Germinal center (tissue), 1 donor: ENCODE data around the gene AATK.

ENCODE experiments used
- DNase-seq: peaks from one replicate; pipeline ENCODE4 v3.0.0; 2012; ENCODE audit warnings: mixed read lengths, low spot score

Gene AATK

DNA sequence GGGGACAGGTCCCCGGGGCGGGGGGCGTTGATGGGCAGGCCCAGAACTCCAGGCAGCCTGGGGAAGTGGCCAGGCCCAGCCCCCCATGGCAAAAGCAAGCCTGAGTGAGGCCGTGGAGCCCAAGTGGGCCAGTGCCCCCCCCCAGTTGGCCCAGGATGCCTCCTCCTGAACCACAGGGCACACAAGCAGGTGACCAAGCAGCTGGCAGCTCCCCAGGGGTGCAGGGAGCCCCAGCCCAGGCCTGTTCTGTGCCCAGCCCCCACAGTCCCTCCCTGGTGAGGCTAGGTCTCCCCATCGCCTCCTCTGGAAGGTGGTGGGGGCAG is 38.9 kb downstream of the AATK start:
- DNase-seq: no peak

DNA sequence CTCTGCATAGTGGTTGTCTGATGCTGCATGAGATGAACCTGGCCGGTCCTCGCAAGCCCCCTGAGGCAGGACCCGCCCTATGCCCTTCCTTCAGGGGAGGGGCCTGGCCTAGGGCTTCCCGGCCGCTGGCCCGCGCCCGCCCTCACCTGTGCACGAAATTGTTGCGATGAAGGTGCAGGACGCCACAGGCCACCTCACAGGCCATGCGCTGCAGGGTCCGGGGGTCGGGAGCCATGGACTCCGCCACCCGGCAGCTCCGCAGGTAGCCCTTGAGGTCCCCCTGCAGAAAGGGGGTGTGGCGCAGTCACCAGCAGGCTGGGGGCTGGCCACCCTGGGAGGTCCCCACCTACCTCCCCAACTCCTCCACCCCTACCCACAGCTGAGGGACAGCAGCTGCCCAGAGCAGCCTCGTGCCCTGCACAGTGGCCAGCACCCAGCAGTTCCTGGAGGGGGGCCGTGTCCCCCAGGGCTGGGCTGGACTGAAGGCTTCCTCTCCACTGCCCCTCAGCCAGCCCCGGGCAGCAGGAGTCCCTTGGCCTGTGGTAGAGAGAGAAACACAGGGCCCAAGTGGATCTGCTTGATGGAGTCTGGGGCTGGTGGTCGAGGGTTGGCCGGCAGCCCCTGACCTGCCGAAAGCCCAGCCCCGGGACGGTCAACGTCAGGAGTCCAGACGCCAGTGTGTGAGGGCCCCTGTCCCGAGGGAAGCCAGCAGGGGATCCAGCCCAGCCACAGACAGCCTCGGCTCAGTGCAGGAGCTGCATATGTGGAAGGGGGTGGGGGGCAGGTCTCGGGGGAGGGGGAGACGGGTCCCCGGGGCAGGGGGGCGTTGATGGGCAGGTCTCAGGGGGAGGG is 39.5 kb downstream of the AATK start:
- DNase-seq: no peak

DNA sequence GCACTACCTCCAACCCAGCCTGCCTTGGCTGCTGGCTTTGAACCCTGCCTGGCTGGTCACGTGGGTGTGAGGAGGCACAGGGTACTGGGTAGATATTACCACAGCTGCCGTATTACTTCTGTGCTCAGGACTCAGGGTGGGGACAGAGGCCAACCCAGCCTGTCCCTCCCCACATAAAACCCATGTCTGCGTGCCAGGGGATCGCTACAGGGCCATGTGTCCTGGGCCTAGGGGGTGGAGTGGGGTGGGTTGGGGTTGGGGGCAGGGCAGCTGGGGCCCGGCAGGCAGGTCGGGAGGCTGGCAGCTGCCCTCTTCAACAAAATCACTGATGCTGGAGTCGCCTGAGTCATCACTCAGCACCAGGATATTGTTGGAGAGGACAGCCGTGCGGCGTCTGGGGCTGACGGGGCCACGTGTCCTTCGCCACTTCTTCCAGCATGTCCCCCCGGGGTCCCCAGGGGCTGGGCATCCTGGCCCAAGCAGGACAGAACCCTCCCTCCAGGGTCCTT is 40.4 kb downstream of the AATK start:
- no peak for DNase-seq

DNA sequence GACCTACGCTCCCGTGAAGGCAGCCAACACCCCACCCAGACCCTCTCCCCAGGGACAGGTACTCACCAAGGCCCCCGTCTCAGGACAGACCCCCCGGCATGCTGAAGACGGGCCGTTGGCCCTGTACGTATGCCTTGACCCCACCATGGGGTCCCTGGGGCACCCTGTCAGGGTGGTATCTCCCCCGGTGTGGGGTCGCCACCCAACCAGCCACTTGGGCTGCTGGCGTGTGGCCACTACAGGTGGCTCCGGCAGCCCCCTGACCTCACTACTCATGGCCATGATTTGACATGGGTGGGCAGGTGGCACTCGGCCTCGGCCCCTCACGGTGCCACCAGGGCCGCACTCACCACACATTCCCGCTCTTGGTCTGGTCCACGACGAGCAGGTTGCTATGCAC is 41.6 kb downstream of the AATK start:
- DNase-seq: no peak

DNA sequence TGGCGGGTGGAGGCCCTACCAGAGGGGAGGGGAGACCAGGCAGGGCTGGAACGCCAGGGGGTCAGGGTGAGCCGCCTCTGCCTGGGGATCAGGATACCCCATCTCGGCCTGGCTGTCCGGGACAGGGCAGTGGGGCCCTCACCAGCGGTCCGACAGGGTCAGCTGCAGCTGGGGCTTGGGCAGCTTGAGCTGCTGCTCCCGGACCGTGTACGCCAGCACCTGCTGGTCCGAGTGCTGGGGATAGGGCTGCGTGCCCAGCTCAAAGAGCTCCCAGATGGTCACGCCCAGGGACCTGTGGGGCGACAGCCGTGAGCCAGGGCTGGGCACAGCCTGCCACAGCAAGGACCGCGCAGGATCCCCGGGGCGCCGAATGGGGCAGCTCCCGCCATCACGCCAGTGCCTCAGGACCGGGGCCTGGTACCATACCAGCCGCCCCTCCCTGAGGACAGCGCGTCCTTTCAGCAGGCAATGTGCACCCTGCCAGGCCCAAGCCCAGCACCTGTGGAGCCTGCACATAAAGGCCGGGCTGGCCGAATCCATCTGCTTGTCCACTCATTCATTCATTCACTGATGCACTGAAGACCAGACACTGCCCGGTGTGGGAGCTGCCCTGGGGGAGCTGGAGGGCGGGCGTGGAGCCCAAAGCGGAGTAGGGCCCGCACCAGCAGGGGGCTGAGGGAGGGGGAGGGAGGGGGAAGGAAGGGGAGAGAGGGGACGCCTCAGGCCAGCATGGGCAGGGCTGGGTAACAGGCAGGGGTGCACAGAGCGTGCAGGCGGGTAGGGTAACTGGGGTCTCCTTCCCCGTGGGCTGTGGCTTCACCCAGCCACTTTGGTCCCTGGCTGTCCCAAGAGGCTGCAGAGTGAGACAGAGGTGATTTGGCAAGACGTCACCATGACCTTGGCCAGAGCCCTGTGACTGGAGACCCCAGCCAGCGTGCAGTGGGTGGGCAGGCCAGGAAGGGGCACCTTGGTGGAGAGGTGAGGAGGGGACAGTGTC is 42.7 kb downstream of the AATK start:
- DNase-seq: no peak

DNA sequence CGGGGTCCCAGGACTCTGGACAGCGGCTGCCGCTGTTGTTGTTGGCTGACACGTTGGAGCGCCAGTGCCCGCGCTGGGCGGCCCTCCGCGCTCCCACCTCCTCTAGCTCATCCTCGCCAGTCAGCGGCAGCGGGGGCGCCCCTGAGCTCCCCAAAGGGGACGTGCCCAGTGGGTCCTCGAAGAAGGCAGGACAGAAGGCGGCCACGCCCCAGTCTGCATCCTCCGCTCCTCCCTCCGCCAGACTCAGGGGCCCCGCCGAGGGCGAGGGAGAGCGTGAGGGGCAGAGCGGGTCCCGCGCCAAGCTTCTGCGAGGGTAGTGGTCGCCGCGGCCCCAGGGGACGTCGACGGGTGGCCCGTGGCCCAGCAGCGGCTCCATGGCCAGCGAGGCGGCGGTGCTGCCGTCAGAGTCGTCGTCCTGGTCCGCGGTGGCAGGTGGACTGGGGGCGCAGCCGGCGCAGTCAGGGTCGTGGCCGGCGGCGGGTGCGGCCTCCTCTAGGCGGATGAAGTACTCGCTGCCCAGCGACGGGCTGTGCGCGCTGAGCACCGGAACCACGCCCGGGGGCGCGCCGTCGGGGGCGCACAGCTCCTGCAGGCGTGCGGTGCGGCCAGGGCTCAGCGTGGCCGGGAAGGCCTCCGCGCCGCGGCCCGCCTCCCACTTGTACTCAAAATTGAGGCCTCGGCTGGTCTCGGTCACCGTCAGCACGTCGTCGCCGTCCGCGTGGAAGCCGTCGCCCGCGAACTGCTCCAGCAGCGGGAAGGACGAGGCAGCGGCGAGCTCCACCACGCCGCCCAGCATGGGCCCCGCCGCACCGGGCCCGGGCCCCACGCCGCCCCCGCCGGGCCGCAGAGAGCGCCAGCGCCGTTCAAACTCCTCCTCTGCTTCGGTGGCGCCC is 43.9 kb downstream of the AATK start:
- DNase-seq: no peak

DNA sequence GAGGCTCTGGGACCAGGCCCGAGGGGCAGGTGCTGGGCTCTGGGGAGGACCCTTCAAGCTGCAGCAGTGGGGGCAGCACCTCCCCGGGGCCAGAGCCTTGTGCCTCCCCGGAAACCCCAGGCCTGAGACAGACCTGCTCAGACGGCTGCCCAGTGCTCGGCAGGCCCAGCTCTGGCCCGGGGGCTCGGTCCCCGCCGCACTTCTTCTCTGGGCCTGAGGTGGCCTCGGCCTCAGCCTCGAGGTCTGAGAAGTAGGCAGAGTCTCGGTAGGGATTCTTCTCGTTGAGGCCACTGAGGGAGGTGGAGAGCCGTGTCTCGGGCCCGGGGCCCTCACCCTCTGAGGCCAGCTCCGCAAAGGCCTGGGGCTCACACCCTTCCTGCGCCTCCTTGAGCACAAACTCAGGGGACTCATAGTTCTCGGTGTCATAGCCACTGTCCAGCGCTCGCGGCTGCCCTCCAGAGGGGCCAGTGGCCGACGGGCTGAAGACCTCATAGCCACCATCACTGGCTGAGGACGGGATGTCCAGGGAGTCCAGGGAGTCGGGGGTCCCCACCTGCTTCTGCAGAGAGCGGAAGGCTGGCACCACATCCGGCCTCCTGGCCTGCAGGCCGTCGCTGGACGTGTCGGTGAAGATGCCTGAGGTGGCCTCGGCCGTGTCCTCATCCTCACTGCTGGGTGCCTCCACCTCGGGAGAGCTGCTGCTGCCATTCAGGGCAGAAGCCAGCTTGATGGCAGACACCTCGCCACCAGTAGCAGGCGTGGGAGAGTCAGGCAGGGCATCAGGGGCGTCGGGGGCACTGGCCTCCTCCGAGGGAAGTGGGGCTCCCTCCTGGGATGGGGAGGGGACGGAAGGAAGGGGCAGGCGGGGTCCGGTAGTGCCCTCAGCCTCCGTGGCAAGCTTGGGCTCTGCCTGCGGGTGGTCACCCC is 45.1 kb downstream of the AATK start:
- DNase-seq: no peak

DNA sequence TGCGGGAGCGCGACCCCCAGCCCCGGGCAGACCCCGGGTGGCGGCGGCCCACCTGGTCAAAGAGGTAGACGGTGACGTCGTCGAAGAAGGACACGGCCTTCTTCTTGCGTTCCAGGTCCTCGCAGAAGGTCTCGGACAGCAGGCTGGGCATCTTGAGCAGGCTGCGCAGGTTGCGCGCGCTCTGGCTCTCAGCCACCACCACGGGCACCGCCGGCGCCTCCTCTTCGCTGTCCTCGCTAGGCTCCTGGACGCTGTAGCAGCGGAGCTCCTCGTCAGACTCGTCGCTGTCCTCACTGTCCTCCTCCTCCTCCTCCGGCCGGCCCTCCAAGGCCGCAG is 45.9 kb downstream of the AATK start:
- DNase-seq: no peak

DNA sequence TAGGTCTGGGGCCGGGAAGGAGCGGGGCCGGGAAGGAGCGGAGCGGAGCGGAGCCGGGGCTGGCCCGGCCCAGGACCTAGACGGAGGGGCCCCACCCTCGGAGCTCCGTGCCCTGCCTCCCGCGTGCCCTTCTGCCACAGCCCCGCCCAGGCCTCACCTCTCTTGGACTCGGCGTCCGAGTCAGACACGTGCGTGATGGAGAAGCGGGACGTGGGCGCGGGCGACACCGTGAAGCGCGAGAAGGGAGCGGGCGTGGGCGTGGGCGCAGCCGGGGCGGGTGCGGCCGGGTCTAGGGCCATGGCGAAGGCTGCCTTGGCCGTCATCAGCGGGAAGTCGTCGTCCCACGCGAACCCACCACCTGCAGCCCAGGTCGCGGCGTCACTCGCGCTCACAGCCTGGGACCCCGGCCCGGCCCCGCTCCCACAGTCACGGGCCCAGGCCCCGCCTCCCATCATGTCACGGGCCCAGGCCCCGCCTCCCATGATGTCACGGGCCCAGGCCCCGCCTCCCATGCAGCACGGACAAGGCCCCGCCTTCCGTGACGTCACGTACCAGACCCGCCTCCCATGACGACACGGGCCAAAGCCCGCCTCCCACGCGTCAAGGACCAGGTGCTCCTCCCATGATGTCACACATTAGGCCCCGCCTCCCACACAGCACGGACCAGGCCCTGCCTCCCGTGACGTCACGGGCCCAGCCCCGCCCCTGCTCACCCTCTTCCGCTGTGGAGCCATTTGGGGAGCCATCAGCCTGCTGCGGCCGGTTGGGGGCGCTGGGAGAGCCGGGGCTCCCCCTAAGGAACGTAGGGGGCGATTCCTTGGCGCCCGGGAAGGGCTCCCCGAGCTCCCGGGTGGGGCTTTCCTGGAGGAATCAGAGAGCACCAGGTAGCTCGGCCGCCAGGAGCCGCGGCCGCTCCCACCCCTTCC is 46.5 kb downstream of the AATK start:
- DNase-seq: peak; percentile 80

DNA sequence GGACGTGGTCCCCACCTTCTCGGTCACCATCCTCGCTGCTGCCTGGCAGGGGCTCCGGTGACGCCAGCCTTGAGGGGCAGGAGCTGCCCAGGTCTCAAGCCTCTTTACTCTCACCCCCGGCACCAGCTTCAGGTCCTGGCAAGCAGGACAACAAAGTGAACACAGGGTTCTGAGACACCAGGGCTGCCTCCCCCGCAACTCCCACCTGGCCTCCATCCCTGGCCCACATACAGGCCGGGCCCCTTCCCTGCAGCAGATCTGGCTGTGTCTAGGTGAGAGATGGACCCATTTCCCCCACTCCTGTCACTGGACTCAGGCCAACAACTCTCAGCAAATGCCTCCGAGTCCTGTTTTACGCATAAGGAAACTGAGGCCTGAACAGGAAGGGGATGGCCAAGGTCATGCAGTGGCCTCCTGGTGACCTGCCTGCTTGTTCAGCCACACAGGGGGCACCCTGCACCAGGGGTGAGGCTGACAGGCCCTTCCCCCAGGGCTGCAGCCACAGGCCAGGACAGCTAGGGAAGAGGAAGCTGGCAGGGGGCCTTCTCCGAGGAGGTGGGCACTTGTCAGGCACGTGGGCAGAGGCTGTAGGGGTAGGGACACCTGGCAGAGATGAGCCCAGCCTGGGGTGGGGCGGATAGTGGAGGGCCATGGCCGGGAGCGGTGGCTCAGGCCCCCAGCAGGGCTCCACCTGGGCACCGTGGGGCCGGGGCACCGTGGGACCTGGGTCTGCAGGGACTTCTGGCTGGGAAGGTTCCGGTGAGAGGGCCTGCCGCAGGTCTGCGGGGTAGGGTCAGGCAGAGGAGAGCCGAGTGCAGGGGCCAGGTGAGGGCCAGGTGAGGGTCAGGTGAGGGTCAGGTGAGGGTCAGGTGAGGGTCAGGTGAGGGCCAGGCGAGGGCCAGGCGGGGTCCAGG is 47.5 kb downstream of the AATK start:
- DNase-seq: no peak

DNA sequence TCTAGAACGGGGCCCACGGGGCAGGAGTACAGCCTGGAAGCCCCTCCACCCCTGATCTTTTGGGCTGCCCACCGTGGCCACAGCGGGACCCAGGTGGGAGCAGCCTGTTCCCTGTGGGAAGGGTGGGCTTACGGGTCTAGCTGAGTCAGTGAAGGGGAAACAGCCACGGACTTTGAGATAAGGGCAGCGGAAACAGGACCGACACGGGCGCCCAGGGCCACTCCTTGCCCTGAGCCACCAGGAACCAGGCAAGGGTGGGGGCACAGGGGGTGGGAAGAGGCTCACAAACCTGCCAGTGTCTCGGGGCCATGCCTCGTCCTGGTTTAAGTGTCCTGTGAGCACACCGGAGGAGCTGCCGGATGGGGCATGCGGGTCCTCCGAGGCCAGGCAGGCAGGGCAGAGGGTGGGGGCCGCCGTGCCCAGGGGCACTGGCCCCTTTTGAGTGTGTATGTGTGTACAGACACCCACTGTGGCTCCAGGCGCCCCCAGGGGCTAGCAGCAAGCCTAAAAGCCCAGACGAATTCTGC is 48.3 kb downstream of the AATK start:
- no peak for DNase-seq

DNA sequence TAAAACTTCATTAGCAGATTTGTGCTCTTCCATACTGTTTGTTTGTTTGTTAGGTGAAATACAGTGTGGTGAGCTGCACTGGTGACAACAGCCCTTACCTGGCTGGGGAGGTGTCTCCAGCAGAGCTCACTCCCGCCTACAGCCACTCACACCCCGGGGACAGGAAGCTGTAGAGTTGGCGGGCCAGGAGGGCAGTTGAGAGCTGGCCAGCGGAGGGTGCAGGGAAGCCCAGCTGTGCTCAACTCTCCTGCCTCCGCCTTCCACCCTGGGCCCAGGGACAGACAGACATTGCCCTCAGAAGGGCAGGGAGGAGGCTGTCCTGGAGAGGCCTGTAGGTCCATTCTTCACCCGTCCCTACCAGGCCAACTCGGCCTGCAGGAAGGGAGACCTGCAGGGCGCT is 49.3 kb downstream of the AATK start:
- DNase-seq: no peak

DNA sequence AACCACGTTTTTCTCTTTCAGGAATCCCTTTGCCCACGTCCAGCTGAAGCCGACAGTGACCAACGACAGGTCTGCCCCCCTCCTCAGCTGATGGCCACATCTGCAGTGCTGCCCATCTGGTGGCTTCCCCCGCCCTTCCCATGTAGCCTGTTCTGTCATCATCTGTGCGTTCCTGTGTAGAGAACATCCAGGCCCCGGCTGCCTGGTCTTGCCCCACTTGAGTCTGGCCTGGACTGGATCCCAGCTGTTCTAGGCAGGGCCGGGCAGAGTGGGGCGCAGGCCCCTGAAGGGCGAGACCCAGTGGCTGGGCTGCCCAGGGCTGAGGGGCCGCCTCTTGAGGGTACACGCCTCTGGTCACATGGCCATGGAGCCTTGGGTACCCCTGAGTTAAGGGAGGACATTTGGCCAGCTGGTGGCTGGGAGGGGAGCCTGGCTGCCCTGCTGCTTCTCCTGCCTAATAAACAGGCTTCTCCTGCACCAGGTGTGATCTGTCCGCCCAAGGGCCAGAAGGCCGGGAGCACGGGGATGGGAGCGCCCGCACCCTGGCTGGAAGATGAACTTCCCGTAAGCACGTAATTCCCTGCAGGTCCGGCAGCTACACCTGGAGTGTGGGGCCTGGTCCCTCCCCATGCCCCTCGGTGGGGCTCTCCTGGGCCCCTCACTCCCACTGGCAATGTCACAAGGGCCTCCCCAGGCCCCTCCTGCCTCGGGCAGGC is 50.1 kb downstream of the AATK start:
- no peak for DNase-seq

DNA sequence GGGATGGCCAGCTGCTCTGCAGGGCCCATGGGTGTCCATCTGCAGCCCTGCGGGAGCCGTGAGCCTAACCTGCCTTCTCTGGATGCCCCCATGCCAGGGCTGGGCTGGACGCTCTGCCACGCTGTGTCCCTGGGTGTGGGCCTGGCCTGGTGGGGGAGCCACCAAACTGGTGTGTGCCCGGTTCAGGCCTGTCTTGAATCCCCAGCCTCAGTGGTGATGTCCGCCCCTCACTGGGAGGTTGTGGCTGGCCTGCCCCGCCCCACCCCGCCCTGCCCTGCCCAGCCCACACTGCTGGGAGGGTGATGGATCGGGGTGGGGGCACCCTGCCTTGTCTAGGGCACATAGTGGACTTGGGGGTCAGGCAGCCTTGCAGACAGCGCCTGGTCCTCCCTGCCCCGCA is 50.8 kb downstream of the AATK start:
- no peak for DNase-seq

DNA sequence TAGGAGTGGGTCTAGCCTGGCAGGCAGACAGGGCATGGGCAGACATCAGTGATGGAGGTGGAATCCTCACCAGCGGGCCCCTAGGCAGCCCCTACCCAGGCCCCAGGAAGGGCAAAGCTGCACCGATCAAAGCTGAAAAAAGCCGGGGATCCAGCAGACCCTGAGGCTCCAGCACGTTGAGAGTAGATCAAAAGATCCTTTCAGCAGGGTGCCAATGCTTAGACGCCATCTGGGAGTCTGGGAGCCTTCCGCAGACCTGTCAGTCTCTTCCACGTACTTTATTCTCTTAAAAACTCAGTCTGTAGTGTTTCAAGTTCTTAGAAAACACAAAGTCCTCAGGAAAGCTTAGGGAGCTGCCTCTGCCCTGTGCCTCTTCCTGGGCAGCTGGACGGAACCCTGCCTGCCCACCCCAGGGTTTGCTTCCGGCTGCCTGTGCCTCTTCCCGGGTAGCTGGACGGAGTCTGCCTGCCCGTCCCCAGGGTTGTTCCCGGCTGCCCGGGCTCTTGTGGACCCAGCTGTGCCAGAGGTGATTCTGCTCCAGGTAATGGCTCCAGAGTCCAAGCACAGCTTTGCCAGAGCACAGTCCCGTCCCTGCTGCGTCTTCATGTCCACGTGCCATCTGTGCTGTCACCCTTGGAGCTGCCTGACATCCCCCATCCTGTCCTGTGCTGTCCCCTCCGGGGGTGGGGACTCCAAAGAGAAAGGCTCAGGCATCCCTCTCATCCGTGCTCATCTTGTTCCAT is 51.5 kb downstream of the AATK start:
- DNase-seq: no peak

DNA sequence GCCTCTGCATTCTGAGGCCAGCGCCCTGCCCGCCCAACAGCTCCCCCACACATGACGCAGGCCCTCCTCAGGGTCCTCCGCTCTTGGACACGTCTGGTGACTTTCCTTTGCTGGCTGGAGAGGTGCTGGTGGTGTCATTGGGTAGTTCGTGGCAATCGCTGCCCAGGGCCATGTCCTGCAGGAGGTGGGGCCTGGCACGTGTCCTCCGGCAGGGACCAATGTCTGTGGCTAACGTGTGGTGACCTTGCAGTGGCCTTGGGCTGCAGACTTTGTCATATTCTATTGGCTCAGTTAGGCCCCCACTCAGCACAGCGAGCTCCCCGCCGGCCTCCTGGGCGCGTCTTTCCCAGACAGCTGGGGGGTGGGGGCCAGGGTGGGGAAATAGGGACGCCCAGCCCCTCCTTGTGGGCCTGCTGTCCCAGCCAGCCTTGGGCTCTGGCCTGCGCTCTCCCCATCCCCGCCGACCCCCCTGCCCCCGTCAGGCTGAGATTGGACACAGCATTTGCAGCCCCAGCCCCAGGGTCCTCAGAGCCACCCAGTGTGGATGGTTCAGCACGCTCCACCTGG is 52.8 kb downstream of the AATK start:
- no peak for DNase-seq

DNA sequence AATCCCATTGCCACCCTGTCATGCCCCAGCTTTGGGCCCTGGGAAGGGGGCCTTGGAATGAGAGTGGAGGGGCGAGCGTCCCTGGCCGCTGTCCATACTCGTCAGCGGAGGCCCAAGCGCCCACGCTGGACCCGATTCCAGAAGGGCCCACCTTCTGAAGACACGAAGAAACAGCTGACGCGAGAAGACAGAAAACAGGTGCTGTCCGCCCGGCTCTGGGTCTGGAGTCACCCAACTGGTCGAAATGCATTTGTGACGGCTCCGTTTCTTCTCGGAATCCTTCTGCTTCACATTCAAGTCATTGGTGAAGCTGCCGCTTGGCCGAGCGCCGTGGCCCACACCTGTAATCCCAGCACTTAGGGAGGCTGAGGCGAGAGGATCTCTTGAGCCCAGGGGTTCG is 53.6 kb downstream of the AATK start:
- no peak for DNase-seq
